PFSK-1 (cell line): ENCODE measurements around the gene DAG1.

Source experiments
- POLR2AphosphoS5 ChIP-seq: IDR thresholded peaks from 2 replicates; pipeline ENCODE4 v1.6.1; 2012; ENCODE audit warnings: low read depth, mild to moderate bottlenecking, control low read depth, low read length, moderate library complexity
- REST ChIP-seq, 2 experiments: IDR thresholded peaks; 2 replicates each; pipeline versions ENCODE4 v1.6.1 to v1.8.0; 2011 to 2012; ENCODE audit warnings: low read depth in 2 of 2, low read length in 2 of 2, control low read depth in 1 of 2, inconsistent platforms in 1 of 2, mild to moderate bottlenecking in 1 of 2, moderate library complexity in 1 of 2; ENCODE audit not compliant: insufficient read depth in 1 of 2
- SIN3A ChIP-seq: IDR thresholded peaks from 2 replicates; pipeline ENCODE4 v1.6.1; 2012; ENCODE audit warnings: mild to moderate bottlenecking, low read length, moderate library complexity, borderline replicate concordance; ENCODE audit not compliant: insufficient read depth
- TAF1 ChIP-seq: IDR thresholded peaks from 2 replicates; pipeline ENCODE4 v1.6.1; 2012; ENCODE audit warnings: low read length, control low read depth, borderline replicate concordance; ENCODE audit not compliant: insufficient read depth

- TF ChIP-seq TAF1 (no peak), POLR2AphosphoS5 (no peak), REST (IDR thresholded peaks at IDR 0.05; ENCODE audit: insufficient read depth in 1 of 2, low read depth in 2 of 2, low read length in 2 of 2) (no peak), SIN3A (no peak)
Observed at GRCh38 chr3:49462222-49462621, 7.8 kb upstream of the DAG1 start.
